Measurements from ENCODE around the gene SSR3. TPM values are rescaled to one million over a fixed set of nuclear protein-coding genes. Genes with fewer than 3 reads are reported as not detected.

SSR3 gene
- total and polyA plus RNA-seq, 2 of the 8 experiments (the other 6 are each of a cell fraction or from before 2014, with no cell fraction given) = 92.7 to 208 TPM

- TF ChIP-seq CTCF (IDR thresholded peaks at IDR 0.05; ENCODE audit: control extremely low read depth in 1 of 3, insufficient read depth in 1 of 3, low read depth in 1 of 3, low read length in 3 of 3) (no peak), BACH1 (IDR thresholded peaks at IDR 0.05; ENCODE audit: low read length) (no peak)
These were observed 63.7 kb downstream of the SSR3 start (continued) for GRCh38 chr3:156491192-156491591.

Other genes starting within 250 kb of the SSR3 start
- gene TIPARP, start 119.5 kb upstream of the SSR3 start, total RNA-seq (2021; fragmentation: NEBNext Ultra II Directional; extraction: Animal tissue kit (Norgen Biotek cat#: 25700)) = 5.5 and 5.8 TPM in 2 replicates
- gene TIPARP, start 119.5 kb upstream of the SSR3 start, polyA plus RNA-seq (2011; rRNA removed) = 0.61 and 1.6 TPM in 2 replicates